GM23338 (cell line): ENCODE data around the gene ADAMTSL4. TPM values are rescaled to one million over a fixed set of nuclear protein-coding genes. Genes with fewer than 3 reads are reported as not detected.

Source experiments
- ATAC-seq: fragments of 200-7000 bp; cut with Tn5 transposase; 3 replicates; pipeline ENCODE4 v1.9.1; 2020
- DNase-seq: peaks from one replicate; pipeline ENCODE4 v3.0.0-alpha.2; 2015; ENCODE audit warnings: low spot score
- H2AFZ ChIP-seq: fragments of 200-600 bp; sonication (generic); 2 replicates; pipeline ENCODE4 v1.8.0; 2016; ENCODE audit warnings: antibody characterized with exemption, mild to moderate bottlenecking, moderate library complexity
- H3F3A ChIP-seq: fragments of 200-600 bp; sonication (generic); replicated peaks from 2 replicates; pipeline ENCODE4 v1.8.0; 2017; ENCODE audit warnings: antibody characterized with exemption, mixed run types, low read depth
- H3K27ac ChIP-seq: fragments of 200-600 bp; sonication (generic); 2 replicates; pipeline ENCODE4 v1.6.1; 2016; ENCODE audit warnings: low read depth
- H3K27me3 ChIP-seq: fragments of 200-600 bp; sonication (generic); 2 replicates; pipeline ENCODE4 v1.8.0; 2016; ENCODE audit warnings: mild to moderate bottlenecking, mixed run types, moderate library complexity; ENCODE audit not compliant: insufficient read depth
- H3K36me3 ChIP-seq: fragments of 200-600 bp; sonication (generic); 2 replicates; pipeline ENCODE4 v1.8.0; 2016; ENCODE audit warnings: mild to moderate bottlenecking; ENCODE audit not compliant: insufficient read depth
- H3K4me1 ChIP-seq: fragments of 200-600 bp; sonication (generic); 2 replicates; pipeline ENCODE4 v1.8.0; 2016; ENCODE audit warnings: mild to moderate bottlenecking, moderate library complexity; ENCODE audit not compliant: insufficient read depth
- H3K4me2 ChIP-seq: fragments of 200-600 bp; sonication (generic); 2 replicates; pipeline ENCODE4 v1.7.1; 2017; ENCODE audit warnings: mixed run types
- H3K4me3 ChIP-seq: fragments of 200-600 bp; sonication (generic); 2 replicates; pipeline ENCODE4 v1.6.1; 2016; ENCODE audit warnings: mixed run types
- H3K79me2 ChIP-seq: fragments of 200-600 bp; sonication (generic); replicated peaks from 2 replicates; pipeline ENCODE4 v1.8.0; 2017; ENCODE audit warnings: mild to moderate bottlenecking; ENCODE audit not compliant: insufficient read depth
- H3K9me2 ChIP-seq: fragments of 200-600 bp; sonication (generic); 2 replicates; pipeline ENCODE4 v1.8.0; 2017; ENCODE audit not compliant: insufficient read depth
- H4K20me1 ChIP-seq: fragments of 200-600 bp; sonication (generic); replicated peaks from 2 replicates; pipeline ENCODE4 v1.8.0; 2017; ENCODE audit warnings: mild to moderate bottlenecking; ENCODE audit not compliant: insufficient read depth
- H3K27ac Mint-ChIP-seq: 2 replicates; pipeline ENCODE4 v1.8.0; 2020; ENCODE audit warnings: inconsistent platforms, mild to moderate bottlenecking, moderate library complexity, mixed read lengths
- H3K27me3 Mint-ChIP-seq: 3 replicates; pipeline ENCODE4 v1.8.0; 2022; ENCODE audit warnings: low read depth, mild to moderate bottlenecking, moderate library complexity, mixed read lengths, inconsistent platforms; ENCODE audit not compliant: insufficient read depth, poor library complexity
- H3K36me3 Mint-ChIP-seq: 3 replicates; pipeline ENCODE4 v1.8.0; 2021; ENCODE audit warnings: low read depth, mild to moderate bottlenecking, inconsistent platforms, moderate library complexity, mixed read lengths
- H3K4me1 Mint-ChIP-seq: 3 replicates; pipeline ENCODE4 v1.8.0; 2020; ENCODE audit warnings: mild to moderate bottlenecking, inconsistent platforms, mixed read lengths
- H3K4me3 Mint-ChIP-seq: 3 replicates; pipeline ENCODE4 v1.8.0; 2021; ENCODE audit warnings: moderate library complexity, mild to moderate bottlenecking, inconsistent platforms, mixed read lengths
- H3K9me3 Mint-ChIP-seq: 3 replicates; pipeline ENCODE4 v1.8.0; 2020; ENCODE audit warnings: moderate library complexity, mild to moderate bottlenecking, inconsistent platforms, mixed read lengths
- CREB1 ChIP-seq: fragments of 250-450 bp; sonication (Bioruptor Pico); IDR thresholded peaks from 2 replicates; pipeline ENCODE4 v1.5.0; 2020; ENCODE audit warnings: low read depth, mild to moderate bottlenecking, moderate library complexity
- ETS1 ChIP-seq: IDR thresholded peaks from 2 replicates; pipeline ENCODE4 v1.6.1; 2016; ENCODE audit warnings: antibody characterized with exemption
- EZH2 ChIP-seq: fragments of 200-600 bp; sonication (generic); IDR thresholded peaks from one replicate; pipeline ENCODE4 v1.8.0; 2017; ENCODE audit warnings: antibody characterized with exemption, mild to moderate bottlenecking, low read depth; ENCODE audit not compliant: unreplicated experiment
- JUNB ChIP-seq: IDR thresholded peaks from one replicate; pipeline ENCODE4 v1.6.1; 2016; ENCODE audit warnings: antibody characterized with exemption; ENCODE audit not compliant: unreplicated experiment
- POLR2AphosphoS5 ChIP-seq: IDR thresholded peaks from 2 replicates; pipeline ENCODE4 v1.6.1; 2016; ENCODE audit warnings: antibody characterized with exemption, low read depth
- STAT1 ChIP-seq: IDR thresholded peaks from one replicate; pipeline ENCODE4 v1.6.1; 2016; ENCODE audit warnings: antibody characterized with exemption; ENCODE audit not compliant: unreplicated experiment
- polyA plus RNA-seq: library from polyadenylated mRNA; unstranded; fragments of >200 nt; fragmentation: Nextera tagmentation; extraction: Ambion mirVana; gene quantifications from 2 replicates; pipeline ENCODE4 v1.2.1, GENCODE V29; 2016
- total RNA-seq: library from RNA; depleted of rRNA; stranded (reverse); fragments of >200 nt; shearing (Covaris generic); gene quantifications from 2 replicates; pipeline ENCODE4 v1.2.3, GENCODE V29; 2014
- TF ChIP-seq, protein P1 (sequence below), 2 experiments: fragments of 200-600 bp in 1 of 2; sonication (generic) in 1 of 2; conservative IDR thresholded peaks; 2 replicates each; pipeline versions ENCODE4 v1.5.1 to v1.6.1; 2016 to 2017; ENCODE audit warnings: antibody characterized with exemption in 2 of 2, low read depth in 2 of 2, mild to moderate bottlenecking in 2 of 2, moderate library complexity in 1 of 2

The ADAMTSL4 gene
- total and polyA plus RNA-seq, 2 experiments from 2014 or later, result 5.3 to 5.8 TPM

DNA sequence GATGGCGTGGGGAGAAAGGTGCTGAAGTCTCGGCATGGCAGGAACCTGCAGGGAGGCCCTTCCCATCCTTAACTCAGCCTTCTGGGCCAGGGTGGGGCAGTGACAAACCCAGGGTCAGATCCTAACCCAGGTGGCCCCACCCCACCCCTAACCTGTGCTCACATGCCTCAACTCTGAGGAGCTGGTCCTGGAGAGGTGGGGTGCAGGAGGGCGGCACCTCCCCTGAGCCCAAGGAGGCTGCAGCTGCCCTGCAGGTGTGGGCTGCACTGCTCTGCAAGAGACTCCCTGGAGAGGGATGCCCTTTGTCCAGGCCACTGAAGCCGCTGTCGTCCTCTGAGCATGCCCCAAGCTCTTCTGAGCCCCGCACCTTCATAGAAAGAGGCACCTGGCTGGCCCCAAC, 15.2 kb upstream of the ADAMTSL4 start (continued):
- no peak for TF ChIP-seq JUNB
- TF ChIP-seq STAT1, result no peak
- no peak for TF ChIP-seq EZH2
- TF ChIP-seq, protein P1, sequence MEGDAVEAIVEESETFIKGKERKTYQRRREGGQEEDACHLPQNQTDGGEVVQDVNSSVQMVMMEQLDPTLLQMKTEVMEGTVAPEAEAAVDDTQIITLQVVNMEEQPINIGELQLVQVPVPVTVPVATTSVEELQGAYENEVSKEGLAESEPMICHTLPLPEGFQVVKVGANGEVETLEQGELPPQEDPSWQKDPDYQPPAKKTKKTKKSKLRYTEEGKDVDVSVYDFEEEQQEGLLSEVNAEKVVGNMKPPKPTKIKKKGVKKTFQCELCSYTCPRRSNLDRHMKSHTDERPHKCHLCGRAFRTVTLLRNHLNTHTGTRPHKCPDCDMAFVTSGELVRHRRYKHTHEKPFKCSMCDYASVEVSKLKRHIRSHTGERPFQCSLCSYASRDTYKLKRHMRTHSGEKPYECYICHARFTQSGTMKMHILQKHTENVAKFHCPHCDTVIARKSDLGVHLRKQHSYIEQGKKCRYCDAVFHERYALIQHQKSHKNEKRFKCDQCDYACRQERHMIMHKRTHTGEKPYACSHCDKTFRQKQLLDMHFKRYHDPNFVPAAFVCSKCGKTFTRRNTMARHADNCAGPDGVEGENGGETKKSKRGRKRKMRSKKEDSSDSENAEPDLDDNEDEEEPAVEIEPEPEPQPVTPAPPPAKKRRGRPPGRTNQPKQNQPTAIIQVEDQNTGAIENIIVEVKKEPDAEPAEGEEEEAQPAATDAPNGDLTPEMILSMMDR (conservative IDR thresholded peaks at IDR 0.05; ENCODE audit: low read depth in 2 of 2), result no peak
- TF ChIP-seq ETS1, result no peak

DNA sequence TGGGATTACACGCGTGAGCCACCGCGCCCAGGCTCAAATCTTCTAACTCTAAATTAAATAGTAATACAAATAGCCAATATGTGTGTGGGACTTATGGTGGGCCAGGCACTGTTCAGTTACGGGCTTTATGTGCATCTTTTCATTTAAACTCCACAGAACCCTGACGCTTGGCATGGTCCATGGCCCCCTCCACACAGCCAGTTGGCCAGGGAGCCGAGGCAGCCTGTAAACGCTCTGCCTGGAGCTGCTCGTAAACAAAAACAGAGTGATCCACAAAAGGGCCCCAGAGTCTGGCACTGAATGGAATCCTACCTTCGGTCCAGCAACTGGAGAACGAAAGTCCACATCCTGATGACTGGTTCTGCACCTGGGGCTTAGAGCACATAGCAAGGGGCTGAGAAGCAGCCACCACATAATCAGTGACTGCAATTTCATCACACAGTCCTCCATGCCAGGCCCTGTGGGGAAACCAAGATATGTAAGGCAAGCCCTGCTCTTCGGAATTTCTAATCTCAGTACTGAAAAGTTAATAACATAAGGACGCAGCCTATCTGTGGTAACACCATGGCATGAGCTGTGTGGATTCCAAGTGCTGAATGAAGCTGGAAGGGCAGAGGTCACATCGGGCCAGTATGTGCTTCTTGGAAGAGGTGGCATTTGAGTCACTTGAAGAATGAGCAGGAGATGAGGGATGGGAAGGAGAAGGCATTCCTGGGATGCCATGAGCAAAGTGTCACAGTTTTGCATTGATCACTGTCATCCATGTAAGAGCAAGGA, 13.5 kb upstream of the ADAMTSL4 start:
- H2AFZ ChIP-seq, result no peak overlapping the region
- H4K20me1 ChIP-seq, result no peaks in the 10 kb centered on the region
- DNase-seq (no peak), ATAC-seq (no peak)
- Mint-ChIP-seq H3K36me3 (no peaks in the 10 kb centered on the region), H3K4me1 (peaks cover 28% of the 10 kb centered on the region), H3K27ac (0 out of 2 replicates have a peak overlapping the region, but pooled peaks have one; percentile 13), H3K4me3 (no peak overlapping the region), H3K27me3 (peaks cover 9% of the 10 kb centered on the region), H3K9me3 (no peaks in the 10 kb centered on the region)
- no peaks in the 10 kb centered on the region for H3K9me2 ChIP-seq
- no peak overlapping the region for H3K4me3 ChIP-seq
- H3K27me3 ChIP-seq, result no peaks in the 10 kb centered on the region
- no peaks in the 10 kb centered on the region for H3K79me2 ChIP-seq
- H3F3A ChIP-seq, result peaks cover 7% of the 10 kb centered on the region; the same call in 1 of the 2 replicates
- no peak for TF ChIP-seq ETS1
- H3K4me1 ChIP-seq, result peaks cover 7% of the 10 kb centered on the region; the same call in 1 of the 2 replicates
- H3K4me2 ChIP-seq, result no peak overlapping the region
- no peaks in the 10 kb centered on the region for H3K36me3 ChIP-seq
- H3K27ac ChIP-seq, result no peak overlapping the region

DNA sequence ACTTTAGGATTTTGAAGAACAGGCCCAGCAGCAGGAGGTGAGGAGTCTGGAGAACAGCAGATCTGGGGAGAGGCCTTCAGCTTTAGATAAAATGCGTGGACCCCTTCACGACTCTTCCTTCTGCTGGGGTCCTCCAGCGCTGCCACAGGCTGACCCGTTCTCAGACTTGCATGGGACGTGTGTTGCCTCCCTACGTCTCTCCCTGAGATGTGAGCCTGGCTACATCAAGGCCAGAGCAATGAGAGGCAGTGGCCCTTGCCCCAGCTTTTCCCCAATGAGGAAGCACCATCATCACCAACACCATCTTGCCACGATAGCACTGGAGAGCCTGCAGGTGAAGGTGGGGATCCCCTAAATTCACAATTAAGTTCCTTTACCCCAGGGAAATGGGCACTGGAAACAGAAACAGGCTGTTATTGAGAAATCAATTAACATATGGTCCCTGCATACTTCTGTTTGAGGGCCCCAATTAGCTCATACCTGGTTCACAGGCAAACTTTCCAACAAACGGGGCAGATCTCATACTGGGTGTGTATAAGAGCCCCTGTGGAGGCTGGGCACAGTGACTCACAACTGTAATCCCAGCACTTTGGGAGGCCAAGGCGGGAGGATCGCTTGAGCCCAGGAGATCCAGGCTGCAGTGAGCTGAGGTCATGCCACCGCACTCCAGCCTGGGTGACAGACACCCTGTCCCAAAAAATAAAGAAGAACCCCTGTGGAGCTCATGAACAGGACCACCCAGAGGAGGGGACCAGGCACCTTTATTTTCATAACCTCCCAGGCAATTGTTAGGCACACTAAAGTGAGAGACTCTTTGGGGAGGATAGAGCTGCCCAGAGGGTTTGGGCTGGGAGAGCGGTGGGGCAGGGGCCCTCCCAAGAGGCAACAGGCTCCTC, 12.1 kb upstream of the ADAMTSL4 start:
- H3K27ac Mint-ChIP-seq, result peak overlapping the region; percentile 84; the same call in 1 of the 2 replicates
- Histone ChIP-seq H2AFZ (peak overlapping the region; percentile 13), H3K4me1 (peaks cover 7% of the 10 kb centered on the region; the same call in 1 of the 2 replicates)
- TF ChIP-seq EZH2, result no peak
- TF ChIP-seq JUNB, result no peak
- no peak for TF ChIP-seq ETS1
- TF ChIP-seq STAT1, result no peak
- TF ChIP-seq, protein P1 (conservative IDR thresholded peaks at IDR 0.05; ENCODE audit: low read depth in 2 of 2), result no peak
- TF ChIP-seq CREB1 (CRISPR knock-in tag), result no peak
- no peak for TF ChIP-seq POLR2AphosphoS5

More for the DNA sequence above, 12.1 kb upstream of the ADAMTSL4 start:
- peaks cover 9% of the 10 kb centered on the region for H3K27me3 Mint-ChIP-seq
- DNase-seq (no peak), ATAC-seq (no peak)
- H3K9me3 Mint-ChIP-seq, result no peaks in the 10 kb centered on the region
- Histone ChIP-seq H3K79me2 (no peaks in the 10 kb centered on the region), H3K27me3 (no peaks in the 10 kb centered on the region), H3K9me2 (no peaks in the 10 kb centered on the region), H3K36me3 (no peaks in the 10 kb centered on the region), H3K27ac (no peak overlapping the region), H3F3A (peaks cover 6% of the 10 kb centered on the region; the same call in 1 of the 2 replicates), H3K4me2 (no peak overlapping the region), H4K20me1 (no peaks in the 10 kb centered on the region), H3K4me3 (no peak overlapping the region)
- H3K36me3 Mint-ChIP-seq, result no peaks in the 10 kb centered on the region
- peaks cover 28% of the 10 kb centered on the region for H3K4me1 Mint-ChIP-seq
- no peak overlapping the region for H3K4me3 Mint-ChIP-seq
